ENCODE results near the gene TMED5.
"Not testable (repeated sequence)": the region's sequence is repeated elsewhere in the genome, so short reads cannot be mapped to it uniquely, and the experiment has no call there.

Gene TMED5

GRCh38 chr1:93170141-93170678 is 10.0 kb downstream of the TMED5 start:
- DNase-seq = not testable (repeated sequence)

DNA sequence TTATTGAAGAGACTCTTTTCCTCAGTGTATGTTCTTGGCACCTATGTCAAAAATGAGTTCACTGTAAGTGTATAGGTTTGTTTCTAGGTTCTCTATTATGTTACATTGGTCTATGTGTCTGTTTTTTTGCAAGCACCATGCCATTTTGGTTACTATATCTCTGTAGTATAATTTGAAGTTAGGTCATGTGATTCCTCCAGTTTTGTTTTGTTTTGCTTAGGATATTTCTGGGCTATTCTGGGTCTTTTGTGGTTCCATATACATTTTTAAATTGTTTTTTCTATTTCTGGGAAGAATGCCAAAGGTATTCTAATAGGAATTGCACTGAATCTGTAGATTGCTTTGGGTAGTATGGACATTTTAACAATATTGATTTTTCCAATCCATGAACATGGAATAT is 13.2 kb downstream of the TMED5 start:
- no peak for DNase-seq

- not testable (repeated sequence) for DNase-seq
Measured at GRCh38 chr1:93165895-93166294, 14.3 kb downstream of the TMED5 start.

DNA sequence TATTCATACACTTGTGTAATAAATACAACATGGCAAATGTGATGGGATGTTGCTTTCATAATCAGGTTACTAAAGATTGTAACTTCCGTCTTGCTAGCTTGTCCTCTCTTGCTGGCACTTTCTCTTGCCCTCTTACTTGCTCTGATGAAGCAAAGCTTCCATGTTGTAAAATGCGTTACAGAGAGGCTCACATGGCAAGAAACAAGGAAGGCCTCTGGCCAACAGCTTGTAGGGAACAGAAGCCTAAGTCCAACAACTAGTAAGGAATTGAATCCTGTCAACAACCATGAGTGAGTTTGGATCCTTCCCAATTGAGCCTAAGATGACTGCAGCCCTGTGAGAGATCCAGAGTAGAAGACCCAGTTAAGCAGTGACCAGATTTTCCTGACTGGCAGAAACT is 15.4 kb downstream of the TMED5 start:
- no peak for DNase-seq

DNA sequence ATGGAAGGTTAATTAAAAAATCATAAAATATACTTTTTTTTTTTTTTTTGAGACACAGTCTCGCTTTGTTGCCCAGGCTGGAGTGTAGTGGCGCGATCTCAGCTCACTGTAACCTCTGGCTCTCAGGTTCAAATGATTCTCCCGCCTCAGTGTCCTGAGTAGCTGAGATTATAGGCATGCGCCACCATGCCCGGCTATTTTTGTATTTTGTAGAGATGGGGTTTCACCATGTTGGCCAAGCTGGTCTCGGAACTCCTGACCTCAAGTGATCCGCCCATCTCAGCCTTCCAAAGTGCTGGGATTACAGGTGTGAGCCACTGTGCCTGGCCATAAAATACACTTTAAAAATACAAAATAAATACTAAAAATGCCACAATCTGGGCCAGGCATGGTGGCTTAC is 16.9 kb downstream of the TMED5 start:
- DNase-seq = not testable (repeated sequence)

DNA sequence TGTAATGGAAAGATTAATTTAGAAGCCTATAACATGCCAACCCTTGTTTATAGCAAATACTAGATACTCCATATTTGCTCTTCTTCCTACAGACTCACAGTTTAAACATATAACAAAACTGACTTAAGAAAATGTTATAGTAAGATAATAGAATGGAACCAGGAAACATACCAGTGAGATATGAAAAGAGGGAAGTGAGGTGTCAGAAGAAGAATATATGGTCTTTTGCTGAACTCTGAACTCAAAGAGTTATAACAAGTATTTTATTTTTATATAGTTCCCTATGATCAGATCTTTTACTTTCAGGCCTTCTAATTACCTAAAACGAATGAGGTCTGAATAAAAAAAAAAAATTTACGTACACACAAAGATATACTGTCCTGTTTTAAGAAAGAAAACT is 20.9 kb downstream of the TMED5 start:
- DNase-seq = no peak

DNA sequence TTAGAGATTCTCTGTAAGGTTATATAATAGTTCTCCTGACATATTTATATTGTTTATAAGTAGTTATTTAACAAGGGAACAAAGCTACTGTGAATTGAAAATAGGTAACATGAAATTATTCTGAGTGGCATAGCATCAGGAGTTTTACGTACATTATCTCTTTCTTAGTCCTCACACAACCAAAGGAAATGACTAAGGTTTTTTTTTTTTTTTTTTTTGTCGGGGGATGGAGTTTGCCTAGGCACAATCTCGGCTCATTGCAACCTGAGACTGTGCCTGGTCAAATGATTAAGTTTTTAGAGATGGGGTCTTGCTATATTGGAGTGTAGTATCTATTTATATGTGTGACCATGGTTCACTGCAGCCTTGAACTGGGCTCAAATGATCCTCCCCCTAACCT is 24.9 kb downstream of the TMED5 start:
- DNase-seq = peak; percentile 24

DNA sequence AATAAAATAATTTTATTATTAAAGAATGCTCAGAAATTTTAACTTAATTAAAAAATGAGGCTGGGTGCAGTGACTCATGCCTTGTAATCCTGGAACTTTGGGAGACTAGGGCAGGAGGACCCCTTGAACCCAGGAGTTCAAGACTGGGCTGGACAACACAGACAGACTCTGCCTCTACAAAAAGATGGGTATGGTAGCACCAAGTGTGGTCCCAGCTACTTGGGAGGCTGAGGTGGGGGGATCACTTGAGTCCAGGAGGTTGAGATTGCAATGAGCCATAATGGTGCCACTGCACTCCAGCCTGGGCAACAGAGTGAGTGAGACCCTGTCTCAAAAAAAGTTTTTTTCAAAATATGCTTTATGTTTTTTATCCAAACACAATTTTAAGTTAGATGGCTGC is 25.3 kb downstream of the TMED5 start:
- no peak for DNase-seq

DNA sequence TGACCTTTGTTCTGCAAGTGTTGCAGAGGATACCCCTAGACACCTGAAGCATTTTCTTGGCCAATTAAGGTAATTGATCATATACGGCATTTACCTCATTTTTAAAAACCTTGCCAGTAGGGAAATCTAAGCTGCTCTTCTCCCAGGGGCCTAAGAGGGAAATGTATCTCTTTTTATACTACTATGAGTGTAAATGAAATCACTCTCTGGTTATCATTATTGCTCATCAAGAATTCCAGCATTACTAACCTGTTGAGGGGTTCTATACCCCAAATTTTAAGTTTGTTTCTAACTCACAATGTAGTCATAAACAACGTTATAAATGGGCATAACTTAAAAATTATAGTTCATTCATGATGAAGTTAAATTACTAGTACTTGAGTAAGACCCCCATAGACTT is 27.4 kb downstream of the TMED5 start:
- DNase-seq = no peak

DNA sequence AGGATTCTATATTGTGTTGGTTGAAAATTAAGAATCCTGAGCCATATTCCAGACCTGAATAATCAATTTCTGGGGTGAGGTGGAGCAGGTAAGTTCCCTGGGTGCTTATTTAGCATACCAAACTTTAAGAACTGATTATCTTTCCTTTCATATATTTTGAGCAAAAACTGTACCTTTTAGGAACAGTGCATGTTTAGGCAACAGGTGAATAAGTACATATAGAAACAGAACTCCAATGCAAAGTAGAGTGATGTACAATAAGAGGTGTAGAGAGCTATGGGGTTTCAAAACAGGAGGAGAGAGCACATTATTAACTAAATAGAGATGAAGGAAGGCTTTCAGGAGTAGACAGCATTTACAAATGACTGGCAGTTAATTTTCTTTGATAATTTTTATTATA is 28.7 kb downstream of the TMED5 start:
- no peak for DNase-seq

GRCh38 chr1:93150729-93151128 is 29.5 kb downstream of the TMED5 start:
- no peak for DNase-seq

DNA sequence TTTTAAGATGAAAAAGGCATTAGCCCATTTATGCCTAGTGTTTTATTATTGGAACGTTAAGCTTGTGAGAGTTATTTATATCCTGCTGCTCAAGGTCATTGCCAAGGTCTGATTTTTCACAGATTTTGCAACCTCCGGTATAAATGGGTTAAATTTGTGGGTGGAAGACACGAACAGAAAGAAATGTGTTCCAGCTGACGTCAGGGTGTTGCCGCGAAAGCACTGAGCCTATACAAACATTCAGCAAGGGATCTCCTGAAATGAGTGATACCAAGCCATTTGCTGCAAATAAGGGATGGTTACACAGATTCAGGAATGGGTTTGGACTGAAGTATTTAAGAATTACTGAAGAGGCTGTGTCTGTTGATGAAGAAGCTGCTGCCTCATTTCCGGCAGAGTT is 32.2 kb downstream of the TMED5 start:
- no peak for DNase-seq

DNA sequence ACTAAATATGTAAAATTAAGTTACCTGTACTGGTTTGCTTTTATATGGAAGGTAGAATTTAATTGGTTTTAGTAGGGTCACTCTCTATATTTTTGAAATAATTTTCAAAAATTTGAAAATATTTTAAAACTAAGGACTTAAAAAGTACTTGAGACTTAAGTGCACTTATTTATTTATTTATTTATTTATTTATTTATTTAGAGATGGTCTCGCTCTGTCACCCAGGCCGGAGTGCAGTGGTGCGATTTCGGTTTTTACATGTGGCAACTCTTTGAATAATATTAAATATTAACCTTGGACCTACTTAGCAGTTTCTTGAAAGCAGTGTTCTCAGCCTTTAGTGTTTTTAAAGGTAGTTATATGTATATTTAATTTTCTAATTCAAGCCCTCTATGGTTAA is 36.4 kb downstream of the TMED5 start:
- no peak for DNase-seq

DNA sequence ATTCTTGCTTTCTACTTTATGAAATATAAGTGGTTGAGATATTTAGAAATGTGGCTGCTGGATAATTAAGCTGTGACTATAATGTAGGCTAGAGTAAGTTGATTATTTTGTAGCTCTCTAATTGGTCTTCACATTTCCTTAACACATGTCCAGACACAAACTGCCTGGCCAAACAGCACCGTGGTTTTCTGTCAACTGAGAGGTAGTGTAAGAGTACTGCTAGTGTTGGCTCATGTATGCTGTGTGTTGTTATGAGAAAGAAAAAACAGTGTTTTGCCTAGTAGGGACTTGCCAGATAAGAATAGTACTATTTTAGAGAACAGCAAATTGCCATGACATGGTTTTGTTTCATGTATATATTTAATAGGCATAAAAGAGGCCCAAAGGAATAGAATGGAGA is 37.1 kb downstream of the TMED5 start:
- DNase-seq = no peak

DNA sequence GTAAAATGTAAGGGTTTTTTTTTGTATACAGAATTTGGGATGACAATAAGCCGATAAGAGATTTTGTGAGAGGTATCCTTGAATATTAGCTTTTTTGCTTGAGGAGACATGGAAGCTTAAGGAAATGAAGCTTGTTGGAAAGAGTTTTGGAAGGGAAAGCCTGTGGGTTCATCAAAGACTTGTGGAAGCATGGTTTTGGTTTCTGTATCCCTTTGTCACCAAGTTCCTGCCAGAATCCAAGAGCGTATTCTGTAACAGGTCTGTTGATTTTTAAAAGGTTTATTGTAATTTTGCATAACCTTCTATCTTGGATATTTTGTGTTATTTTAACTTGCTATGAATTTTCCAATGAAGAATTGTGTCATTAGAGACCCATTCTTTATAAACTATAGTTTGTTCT is 38.1 kb downstream of the TMED5 start:
- no peak for DNase-seq

DNA sequence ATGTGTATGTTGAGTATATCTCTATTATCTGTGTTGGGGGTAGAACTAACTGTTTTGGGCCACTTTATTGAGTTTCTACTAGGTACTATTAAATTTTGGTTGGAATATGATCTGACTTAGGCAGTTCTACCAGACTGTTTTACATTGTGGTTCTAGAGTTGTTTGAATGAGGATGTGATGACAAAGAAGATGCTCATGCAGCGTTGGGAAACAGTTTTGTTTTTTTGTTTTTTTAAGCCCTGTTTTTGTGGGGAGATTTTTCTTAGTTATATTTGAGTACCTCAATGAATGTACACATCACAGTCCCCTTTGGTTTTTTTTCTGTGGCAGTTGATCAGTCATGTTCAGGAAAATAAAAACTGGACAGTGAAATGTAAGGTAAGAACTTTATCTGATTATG is 40.1 kb downstream of the TMED5 start:
- no peak for DNase-seq

GRCh38 chr1:93137604-93138292 is 42.5 kb downstream of the TMED5 start:
- no peak for DNase-seq

DNA sequence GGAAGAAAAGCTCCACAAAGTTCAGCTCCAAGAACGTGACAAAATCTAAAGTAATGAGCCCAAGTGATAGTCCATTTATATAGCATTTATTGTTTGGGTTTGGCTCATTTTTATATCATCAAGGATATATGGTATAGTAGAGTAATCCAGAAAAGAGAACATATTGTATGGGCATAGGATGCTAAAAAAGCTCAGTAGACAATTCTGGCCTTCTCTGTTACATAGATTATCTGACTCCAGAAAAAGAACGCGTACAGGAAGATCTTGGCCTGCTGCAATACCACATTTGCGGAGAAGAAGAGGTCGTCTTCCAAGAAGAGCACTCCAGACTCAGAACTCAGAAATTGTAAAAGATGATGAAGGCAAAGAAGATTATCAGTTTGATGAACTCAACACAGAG is 43.8 kb downstream of the TMED5 start:
- no peak for DNase-seq

DNA sequence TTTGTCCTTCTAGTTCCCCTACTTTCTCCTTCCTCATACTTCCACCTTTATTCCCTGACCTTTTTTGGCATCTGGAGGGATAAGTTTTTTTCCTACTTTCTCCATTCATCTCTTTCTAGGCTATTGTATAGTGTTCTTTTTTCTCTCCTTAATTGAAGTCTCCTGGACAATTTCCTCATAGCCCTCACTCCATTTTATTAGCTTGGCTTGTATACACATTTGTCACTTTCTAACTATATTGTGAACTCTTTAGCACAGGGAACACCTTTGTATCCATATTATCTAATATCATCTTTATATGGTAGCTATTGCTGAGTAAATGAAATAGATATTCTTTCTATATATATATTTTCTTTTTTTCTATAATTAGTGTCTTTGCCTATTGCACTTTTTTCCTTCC is 47.6 kb downstream of the TMED5 start:
- no peak for DNase-seq

DNA sequence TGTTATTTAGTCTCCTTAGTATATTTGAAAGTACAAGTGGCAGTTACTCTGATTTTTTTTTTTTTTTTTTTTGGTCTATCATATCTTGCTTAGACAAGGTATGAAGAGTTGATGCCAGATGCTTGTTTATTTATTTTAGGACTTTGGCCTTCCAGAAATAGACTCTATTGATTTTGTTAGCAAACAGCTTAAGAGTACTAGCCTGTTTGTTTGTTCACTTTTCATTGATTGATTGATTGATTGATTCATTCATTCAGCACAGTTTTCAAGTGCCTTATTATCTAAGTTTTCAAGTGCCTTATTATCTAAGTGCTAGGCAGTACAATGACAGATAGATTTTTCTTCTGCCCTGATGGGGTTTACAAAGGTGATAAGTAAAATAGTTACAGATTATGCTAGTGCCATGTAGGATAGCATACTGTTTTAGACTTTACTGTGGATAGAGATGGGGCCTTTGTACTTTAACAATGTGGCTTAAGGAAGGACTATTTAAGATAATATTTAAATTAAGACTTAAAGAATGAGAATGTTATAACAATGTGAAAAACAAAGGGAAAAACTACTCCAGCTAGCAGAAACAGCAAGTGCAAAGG is 50.6 kb downstream of the TMED5 start:
- no peak for DNase-seq

- no peak for DNase-seq
Measured at GRCh38 chr1:93124556-93125355, 55.5 kb downstream of the TMED5 start.

DNA sequence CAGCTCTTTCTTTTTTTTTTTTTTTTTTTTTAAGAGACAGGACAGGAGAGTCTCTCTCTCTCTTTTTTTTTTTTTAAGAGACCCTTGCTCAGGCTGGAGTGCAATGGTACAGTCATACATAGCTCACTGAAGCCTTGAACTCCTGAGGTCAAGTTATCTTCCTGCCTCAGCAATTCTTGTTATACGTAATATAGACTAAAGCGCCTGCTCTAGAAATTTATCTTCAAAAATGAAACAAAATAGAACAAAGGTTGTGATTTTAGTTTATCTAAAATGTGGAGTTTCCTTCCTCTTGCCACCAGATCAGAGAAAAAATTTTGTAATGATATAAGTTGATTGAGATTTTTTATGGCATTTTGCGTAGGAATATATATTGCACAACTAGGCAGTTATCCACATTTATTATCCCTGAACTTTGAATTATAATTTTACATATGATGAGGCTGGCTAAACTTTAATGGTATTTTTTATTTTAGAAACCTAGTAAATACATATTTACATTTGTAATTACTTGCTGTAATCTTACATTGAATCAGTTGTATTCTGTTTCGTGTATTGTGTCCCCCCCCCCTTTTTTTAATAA is 56.9 kb downstream of the TMED5 start:
- DNase-seq = peak; percentile 20

- no peak for DNase-seq
Measured at GRCh38 chr1:93120614-93121013, 59.6 kb downstream of the TMED5 start.

DNA sequence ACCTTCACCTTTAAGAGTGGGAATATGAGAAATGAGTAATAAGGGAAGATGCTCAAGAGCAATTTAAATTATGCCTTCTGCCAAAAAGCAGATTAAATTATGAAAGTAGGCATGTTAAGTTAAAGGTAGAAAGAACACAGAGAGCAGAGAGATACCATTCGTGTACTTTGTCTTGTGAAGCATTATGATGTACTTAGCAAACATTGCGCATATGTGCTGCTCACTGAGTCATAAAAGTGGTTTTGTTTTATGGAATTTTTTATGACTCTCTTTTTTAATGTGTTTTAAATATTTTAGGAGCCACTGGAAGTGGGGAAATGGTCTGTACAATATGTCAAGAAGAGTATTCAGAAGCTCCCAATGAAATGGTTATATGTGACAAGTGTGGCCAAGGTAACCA is 65.8 kb downstream of the TMED5 start:
- DNase-seq = no peak
